NK-92 (cell line): ENCODE measurements around the gene MCTS1.
"Not testable (repeated sequence)": the region's sequence is repeated elsewhere in the genome, so short reads cannot be mapped to it uniquely, and the experiment has no call there.

ENCODE experiments used
- DNase-seq: peaks from one replicate; lab custom pipeline; 2025; ENCODE audit not compliant: unreplicated experiment; lab: John Stamatoyannopoulos, UW

Gene MCTS1, protein sequence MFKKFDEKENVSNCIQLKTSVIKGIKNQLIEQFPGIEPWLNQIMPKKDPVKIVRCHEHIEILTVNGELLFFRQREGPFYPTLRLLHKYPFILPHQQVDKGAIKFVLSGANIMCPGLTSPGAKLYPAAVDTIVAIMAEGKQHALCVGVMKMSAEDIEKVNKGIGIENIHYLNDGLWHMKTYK

DNA sequence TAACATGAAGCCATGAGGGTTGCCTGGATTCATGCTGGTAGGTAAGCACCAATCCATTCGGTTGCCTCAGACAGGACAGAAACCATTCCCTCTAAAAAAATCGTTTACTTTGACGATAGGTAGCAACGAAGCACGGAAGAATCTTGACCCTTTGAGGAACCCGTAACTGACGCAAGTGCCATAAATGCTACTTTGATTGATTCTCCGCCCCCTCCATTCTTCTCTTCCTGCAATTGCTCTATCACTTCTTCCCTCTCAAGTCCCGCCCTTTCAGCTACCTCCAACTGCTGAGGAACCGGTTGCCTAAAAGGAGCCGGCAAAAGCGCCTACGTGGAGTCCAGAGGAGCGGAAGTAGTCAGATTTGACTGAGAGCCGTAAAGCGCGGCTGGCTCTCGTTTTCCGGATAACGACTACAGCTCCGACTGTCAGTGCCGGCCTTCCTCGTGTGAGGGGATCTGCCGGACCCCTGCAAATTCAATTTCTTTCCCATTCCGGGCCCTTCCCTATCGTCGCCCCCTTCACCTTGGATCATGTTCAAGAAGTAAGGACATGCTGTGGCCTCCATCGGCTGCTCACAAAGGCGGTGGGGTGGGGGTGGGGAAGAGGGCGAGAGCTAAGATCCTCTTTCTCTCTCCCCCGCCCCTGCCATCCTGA lies at the start of gene MCTS1:
MCTS1 (plus strand) TSS at position 395 of the 654 bp plus-strand sequence; CDS start at position 531, 136 bp downstream.
- DNase-seq: no peak

DNA sequence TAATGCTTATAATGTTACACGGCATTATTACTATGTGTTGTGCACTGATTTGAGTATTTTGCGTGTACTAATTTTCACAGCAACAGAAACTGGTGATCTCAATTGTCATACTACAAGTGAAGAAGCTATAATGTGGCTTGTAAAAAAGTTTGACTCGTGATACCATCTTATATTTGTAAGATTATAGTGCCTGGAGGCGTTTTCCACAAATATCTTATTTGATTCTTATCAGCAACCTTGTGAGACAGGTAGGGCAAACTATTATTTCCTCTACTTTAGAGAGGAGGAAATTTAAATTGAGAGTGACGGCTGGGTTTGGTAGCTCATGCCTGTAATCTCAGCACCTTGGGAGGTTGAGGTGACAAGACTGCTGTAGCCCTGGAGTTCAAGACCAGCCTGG lies 47.6 kb upstream of the MCTS1 start:
- no peak for DNase-seq

DNA sequence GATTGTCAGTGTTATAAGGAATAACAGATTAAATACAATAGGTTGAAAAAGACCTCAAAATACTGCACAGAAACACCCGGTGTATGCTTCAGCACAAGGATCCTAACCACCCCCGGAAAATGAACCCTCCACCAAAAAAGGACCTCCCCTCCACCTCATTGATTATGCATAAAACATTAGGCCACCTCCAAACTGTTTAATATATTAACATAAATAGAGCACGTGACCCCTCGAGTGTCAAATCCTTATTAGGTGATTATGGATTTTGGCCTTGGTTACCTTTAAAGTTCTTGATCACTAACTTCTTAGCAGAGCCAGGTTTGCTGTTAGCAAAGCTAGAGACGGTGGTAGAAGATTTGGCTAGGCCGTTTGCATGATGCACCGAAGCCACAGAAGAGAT lies 44.1 kb upstream of the MCTS1 start:
- no peak for DNase-seq

DNA sequence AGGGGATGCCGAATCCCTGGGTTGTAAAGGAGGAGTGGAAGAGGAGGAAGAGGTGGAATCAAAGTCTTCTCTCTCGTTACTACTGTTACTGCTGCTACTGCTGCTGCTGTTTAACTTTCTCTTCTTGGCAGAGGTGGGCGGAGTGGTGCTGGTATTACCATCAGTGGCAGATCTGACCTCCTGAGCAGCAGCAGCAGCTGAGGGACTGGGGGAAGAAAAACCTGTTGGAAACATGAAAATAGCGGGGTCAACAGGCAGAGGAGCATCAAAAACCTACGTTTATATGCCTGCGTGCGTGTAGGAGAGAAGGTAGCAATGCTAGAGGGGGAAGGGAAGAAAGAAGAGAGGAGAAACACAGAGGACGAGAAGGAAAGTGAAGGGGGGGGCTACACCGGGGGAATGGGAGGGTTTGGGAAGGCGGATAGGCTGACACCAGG lies 43.5 kb upstream of the MCTS1 start:
- no peak for DNase-seq

DNA sequence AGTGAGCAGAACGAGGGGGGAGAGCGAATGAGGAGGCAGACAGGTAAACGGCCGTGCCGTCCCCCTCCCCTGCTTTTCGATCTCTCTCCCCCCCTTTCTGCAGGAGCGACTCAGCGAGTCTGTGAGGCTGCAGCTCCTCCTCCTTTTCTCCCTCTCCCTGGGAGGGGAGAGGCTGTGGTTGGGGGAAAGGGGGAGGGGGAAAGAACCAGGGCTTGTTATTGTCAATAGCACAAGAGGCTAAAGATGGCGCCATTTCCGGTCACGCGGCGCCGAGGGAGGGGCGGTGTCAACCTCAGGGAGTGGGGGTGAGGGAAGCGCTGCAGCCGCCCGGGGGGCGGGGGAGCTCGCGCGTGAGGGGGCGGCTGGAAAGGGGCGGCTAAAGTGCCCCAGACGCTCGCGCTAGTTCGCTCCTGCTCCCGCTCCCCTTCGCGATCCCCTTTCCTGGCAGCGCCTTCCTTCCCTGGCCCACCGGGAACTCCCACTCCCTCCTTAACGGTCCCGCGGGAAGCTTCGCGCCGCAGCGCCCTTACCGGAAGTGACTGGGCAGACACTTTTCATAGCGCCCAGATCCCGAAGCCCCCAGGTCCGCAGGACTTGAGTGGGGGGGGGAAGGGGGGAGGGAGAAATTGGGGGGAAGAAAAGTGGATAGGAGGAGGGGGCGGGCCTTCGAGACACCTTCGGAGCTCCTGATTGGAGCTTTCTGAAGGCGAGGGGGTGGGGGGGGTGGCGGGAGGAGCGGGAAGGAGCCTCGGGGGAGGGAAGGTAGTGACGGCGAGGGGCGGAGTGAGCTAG lies 42.9 kb upstream of the MCTS1 start, which contains the start of gene CUL4B:
CUL4B (minus strand) TSS at position 121 of the 792 bp plus-strand sequence. CDS start 324 bp downstream, outside the sequence.
- DNase-seq: peak; percentile 29

DNA sequence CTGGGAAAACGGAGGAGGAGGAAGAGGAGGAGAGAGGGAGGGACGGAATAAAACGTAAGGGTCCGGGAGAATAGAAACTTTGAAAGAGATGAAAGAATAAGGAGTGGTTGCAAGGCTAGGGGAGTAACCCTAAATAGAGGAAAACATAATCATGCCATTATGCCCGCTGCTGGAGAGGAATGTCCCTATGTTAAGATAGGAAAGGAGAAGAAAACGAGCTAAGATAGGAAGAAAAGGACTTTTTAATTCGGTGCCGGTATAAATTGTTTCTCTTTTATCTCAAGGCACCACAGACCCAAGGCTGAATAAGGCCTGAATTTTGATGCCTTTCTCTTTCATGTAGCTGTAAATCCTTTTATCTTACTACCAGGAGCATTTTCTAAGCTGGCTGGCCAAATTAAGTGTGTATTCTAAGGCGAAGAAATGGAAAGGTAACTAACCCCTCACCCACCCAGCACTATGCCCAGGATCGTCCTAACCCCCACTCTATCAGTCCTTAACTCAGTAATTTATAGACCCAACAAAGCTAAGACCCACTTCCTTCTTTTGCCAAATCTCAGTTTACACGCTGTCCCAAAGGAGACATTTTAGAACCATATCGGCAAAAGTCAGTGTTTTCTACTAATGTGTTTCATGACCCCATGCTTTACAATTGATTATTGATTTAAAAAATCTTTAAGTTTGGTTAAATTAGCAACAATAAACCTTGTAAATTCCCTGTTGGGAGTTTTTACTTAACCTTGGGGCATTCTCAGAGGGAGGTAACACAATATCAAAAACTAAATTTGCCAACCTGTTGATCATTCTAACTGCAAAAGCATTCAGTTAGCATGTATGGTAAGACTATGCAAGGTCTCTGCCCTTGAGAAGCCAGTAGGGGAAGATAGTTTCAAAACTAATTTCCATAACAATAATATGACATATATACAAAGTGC lies 42.0 kb upstream of the MCTS1 start:
- no peak for DNase-seq

DNA sequence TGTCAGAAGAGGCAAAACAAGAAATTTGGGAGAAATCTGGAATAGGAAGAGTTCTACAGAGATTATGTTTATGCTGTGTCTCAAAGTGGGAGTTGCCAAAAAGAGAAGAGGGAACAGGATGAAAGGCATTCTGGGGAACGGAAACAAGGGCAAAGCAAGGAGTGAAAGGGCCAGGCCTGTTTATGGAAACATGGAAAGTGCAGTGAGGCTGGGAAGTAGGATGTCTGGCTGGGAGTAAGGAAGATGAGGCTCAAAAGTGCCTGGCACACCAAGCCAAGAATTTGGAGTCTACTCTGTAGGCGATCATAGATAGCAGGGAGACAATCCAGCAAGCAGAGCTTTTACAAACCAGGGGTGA lies 41.4 kb upstream of the MCTS1 start:
- DNase-seq: no peak

DNA sequence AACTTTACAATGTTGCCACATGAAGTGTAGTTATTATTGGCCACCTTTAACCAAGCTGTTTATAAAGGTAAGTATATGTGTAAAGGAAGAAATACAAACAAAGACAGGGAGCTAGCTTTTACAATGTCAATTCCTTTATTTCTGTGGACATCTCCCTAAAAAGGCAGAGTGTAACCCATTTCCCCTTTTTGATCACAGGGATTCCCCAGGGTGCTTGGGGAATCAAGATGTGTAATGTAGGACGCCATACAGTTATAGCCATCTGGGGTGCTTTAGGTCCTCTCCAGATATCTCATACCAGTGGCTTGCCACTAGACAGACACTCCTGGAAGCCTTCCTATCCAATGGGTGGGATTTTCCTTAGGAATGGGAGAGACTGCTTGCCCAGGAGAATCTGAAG lies 39.0 kb upstream of the MCTS1 start:
- no peak for DNase-seq

DNA sequence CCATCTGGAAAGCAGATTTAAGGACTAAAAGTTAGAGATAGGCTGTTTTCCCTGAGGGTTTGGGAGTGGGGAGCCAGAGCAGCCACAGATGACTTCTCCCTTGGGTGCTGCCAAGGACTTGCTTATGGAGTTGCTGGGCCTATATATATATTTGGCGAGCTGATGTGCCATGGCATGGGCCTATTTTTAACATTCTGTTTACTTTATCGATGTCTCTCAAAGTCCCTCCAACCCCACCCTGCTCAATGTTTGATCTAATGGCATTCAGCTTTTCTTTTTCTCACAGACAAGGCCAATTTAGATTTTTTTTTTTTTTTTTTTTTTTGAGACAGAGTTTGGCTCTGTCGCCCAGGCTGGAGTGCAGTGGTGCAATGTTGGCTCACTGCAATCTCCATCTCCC lies 37.1 kb upstream of the MCTS1 start:
- DNase-seq: no peak

DNA sequence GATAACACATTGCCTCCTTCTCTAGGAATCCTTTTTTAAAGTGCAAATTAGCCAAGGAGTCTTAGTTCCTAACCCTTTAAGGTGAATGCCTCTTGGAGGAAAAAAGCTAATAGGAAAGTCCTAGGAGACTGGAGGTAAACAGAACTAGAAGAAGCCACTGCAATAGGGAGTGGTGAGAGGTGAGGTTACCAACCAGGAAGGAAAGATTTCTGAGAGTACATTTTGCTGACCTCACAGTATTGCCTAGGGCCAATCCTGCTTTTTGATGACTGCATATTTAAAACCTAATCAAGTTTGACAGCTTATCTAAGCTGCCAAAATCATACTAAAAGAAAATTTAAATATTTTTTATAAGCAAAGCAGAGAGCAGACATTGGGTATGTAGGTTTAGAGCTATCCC lies 35.9 kb upstream of the MCTS1 start:
- DNase-seq: no peak

DNA sequence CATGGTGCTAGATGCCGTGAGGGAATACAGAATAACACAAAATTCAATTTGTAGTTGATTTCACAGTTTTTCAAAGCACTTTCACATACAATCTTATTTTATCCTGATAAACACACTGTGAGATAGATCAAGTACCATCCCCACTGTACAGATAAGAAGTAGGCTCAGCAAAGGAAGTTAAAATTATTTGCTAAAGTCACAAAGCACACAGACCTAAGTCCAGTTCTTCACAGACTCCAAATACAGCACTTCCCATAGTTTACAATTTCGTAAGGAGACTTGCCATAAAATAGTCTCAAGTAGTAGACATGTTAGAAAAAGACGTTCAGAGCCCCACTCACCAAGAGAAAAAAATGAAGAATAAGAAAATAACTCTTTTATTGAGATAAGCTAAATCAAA lies 35.3 kb upstream of the MCTS1 start:
- no peak for DNase-seq

DNA sequence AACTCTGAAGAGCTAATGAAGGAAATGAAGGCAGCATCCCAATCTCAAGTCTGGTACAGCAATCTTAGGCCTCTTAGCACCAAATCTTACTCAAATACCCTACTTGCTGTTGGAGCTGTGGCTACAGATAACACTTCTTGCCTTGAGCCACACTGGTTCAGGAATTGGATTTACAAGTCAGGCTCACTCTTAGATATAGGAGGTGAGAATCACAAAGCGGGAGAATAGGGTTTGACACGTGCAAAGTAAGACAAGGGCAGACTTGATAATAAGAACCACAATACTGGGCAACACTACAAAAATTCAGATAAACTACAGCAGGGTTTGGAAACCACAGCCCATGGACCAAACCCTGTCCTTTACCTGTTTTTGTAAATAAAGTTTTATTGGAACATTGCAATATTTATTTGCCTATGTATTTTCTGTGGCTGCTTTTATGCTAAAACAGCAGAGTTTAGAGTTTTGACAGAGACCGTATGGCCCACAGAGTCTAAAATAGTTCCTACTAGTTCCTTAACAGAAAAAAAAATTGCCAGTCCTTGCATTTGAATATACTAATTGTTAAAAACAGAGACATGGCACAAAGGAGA lies 33.8 kb upstream of the MCTS1 start:
- no peak for DNase-seq

DNA sequence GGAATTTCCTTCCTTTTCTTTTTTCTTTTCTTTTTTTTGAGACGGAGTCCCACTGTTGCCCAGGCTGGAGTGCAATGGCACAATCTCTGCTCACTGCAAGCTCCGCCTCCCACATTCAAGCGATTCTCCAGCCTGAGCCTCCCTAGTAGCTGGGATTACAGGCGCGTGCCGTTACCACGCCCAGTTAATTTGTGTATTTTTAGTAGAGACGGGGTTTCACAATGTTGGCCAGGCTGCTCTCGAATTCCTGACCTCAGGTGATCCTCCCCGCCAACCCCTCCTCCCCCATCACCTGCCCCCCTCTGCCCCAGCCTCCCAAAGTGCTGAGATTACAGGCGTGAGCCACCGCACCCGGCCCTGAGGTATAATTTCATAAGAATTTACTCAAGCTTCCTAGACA lies 30.1 kb upstream of the MCTS1 start:
- not testable (repeated sequence) for DNase-seq

DNA sequence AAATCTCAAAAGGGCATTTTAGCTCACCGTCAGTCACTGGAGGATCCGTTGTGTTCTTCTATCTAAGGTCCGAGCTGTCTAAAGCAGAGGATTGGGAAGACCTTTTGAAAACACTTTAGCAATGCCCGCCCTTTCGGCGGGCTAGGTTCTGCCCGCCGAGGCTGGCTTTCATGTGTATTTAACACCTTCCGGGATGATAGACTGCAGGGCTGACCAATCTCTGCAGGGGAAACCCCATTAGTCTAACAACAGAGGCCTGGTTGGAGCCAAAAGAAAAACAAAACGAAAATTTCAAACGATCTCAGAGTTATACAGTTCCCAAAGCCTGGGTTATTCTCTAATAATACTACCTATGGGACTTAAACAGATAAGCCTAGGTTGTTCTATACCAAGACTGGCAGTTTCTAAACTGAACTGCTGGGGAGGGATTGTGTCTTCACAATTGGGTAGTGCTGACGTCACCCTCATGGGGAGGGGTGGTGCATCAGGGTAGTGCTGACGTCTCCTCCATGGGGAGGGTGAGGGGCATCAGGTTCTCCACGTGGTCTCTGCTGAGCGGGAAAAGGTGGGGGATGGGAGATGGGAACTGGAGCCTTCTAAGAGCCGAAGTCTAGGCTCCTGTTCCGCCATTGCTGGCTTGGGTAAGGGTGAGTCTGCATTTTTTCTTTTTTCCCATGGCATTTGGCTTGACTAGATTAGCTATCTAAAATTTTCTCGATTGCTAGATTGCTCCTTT lies 28.4 kb upstream of the MCTS1 start:
- no peak for DNase-seq

DNA sequence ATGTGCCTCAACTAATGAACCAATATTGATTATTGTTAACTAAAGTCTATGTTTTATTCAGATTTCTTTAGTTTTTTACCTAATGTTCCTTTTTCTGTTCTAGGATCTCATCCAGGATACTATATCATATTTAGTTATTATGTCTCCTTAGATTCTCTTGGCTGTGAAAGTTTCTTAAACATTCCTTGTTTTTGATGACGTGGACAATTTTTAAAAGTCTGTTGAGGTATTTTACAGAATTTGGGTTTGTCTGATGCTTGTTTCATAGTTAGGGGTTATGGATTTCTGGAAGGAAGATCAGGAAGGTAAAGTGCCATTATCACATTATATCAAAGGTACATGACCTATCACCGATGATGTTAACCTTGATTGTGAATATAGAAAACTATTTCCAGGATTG lies 18.2 kb upstream of the MCTS1 start:
- no peak for DNase-seq

DNA sequence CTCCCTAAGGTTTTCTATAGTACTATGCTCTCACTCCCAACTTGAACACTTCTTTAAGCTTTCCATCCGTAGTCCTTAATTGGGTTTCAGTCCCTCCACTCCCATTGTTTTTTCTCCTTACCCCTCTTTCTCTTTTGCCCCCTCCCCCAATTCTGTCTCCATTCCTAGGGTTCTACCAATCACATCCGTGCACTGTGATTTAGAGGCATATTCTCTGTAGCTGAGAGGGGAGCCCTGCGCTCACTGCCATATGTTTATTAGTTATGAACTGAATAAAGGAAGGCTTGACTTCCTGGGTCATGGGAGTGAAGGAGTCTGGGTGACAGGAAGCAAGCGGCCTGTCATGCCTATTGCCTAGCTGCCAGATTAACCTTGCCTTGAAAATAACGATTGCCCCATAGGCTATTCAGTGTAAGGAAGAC lies 471 bp downstream of the MCTS1 start:
- no peak for DNase-seq

DNA sequence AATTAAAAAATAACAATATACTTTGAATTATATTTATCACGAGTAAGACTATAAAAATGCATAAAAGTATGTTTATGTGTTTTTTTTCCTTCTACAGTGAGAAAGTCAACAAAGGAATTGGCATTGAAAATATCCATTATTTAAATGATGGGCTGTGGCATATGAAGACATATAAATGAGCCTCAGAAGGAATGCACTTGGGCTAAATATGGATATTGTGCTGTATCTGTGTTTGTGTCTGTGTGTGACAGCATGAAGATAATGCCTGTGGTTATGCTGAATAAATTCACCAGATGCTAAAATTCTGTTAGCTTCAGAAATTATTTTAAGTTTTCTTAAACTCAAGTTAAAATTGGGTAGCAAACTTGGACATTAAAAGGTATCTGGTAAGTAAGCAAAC lies 8.2 kb downstream of the MCTS1 start:
- DNase-seq: no peak

DNA sequence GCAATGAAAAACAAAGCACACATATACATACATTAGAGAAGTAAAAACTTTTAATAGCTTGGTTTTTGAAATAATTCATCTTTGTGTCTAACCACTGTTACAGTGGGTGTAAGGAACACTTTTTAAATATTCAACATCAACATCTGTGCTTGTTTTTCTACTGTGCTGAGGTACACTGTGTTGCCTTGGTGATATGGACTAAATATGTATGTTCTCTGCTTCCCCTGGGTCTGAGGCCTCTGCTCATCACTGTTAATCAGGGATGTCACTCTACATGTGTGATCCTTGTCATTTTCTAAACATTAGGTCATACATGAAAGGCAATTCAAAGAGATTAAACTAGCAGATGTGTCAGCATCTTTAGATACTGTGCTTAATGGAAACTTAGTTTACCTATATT lies 10.9 kb downstream of the MCTS1 start:
- no peak for DNase-seq

DNA sequence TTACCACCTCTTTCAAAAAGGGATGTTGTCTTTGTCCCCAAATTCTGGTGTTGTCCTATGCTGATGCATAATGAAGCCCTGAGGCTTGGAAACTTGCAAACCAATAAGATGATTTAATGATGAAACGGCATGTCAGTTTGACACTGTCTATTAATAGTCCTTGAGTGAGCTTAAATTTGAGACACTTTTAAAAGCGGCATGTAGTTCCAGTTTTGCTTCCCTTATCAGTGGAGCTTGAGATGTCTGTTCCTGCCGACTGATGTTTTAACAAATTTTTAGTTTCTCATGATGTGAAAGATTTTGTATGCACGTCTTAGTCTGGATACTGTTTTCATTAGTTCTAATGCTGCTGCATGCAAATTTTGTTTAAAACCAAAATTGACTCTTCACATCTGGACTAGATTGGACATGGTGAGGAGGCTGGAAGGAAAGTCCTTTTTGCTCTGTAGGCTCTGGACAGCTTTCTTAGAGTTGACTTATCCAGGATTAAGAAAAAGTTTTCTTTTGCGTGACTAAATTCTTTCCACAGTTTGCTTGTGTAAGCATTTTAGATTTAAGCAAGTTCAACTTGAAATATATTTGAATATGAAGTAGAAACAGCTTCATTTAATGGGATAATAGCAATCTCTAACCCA lies 14.2 kb downstream of the MCTS1 start:
- DNase-seq: no peak

DNA sequence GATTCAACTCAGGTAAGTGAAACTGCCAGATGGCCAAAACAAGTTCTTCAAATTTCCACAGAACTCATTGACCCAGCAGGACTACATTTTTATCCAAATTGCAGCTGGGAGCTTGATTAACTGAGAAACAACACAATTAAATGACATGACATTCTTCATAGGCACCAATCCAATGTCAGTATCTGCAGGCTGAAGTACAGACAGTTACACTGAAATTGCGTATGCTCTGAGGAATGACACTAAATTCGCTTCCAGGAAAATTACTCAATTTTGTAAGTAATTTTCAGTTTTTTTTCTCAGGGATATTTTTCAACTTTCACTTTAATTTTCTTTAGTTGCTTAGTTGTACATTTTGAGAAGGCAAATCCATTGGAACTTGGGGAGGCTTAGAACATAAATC lies 21.5 kb downstream of the MCTS1 start:
- no peak for DNase-seq
